ENCODE results near the gene RER1. TPM values are rescaled to one million over a fixed set of nuclear protein-coding genes. Genes with fewer than 3 reads are reported as not detected.
A peak's percentile ranks its signal among the peaks of the same experiment; 100 is the strongest.

RER1 gene
- total RNA-seq, 1 experiment from 2014 or later: 110 TPM

DNA sequence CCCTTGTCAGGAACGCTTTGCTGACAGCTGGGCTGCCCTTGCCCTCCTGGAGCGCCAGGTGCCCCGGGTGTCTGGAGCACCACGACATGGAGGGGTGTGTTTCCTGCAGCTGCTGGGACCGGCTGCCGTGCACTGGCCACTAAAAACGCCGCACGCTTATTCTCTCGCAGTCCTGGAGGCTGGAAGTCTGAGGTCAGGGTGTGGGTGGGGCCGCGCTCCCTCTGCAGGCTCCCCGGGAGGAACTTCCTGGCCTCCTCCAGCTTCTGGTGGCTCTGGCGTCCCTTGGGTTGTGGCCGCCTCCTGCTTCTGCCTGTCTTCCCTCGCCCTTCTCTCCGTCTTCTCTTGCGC lies 56.4 kb downstream of the RER1 start:
- peaks cover 26% of the 10 kb centered on the region for H3K27me3 Mint-ChIP-seq (ENCODE audit: low read depth)
- H3K4me3 Mint-ChIP-seq: no peak overlapping the region; a peak in 1 of 5 replicates
- no peak overlapping the region for H2AFZ ChIP-seq (ENCODE audit: low read length)
- H3K27ac ChIP-seq (ENCODE audit: insufficient read length, low read depth, low read length): no peak overlapping the region
- H4K8ac ChIP-seq (replicated peaks; ENCODE audit: insufficient read length, low read depth, low read length): no peak overlapping the region
- H3K4me2 ChIP-seq (ENCODE audit: insufficient read depth, insufficient read length, low read length): no peak overlapping the region
- peak; percentile 35 for DNase-seq
- TF ChIP-seq, protein P1, sequence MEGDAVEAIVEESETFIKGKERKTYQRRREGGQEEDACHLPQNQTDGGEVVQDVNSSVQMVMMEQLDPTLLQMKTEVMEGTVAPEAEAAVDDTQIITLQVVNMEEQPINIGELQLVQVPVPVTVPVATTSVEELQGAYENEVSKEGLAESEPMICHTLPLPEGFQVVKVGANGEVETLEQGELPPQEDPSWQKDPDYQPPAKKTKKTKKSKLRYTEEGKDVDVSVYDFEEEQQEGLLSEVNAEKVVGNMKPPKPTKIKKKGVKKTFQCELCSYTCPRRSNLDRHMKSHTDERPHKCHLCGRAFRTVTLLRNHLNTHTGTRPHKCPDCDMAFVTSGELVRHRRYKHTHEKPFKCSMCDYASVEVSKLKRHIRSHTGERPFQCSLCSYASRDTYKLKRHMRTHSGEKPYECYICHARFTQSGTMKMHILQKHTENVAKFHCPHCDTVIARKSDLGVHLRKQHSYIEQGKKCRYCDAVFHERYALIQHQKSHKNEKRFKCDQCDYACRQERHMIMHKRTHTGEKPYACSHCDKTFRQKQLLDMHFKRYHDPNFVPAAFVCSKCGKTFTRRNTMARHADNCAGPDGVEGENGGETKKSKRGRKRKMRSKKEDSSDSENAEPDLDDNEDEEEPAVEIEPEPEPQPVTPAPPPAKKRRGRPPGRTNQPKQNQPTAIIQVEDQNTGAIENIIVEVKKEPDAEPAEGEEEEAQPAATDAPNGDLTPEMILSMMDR (conservative IDR thresholded peaks at IDR 0.05): no peak
- H3K27me3 ChIP-seq (ENCODE audit: insufficient read depth, low read length): peaks cover 10% of the 10 kb centered on the region; the same call in 1 of the 2 replicates
- H3K79me1 ChIP-seq (ENCODE audit: insufficient read depth, low read depth, low read length, poor library complexity, severe bottlenecking): no peaks in the 10 kb centered on the region
- H3K23ac ChIP-seq (ENCODE audit: insufficient read length, low read depth, low read length): no peak overlapping the region
- no peak overlapping the region for H2BK12ac ChIP-seq (ENCODE audit: insufficient read length, low read depth, low read length)
- no peak overlapping the region for H2BK15ac ChIP-seq (ENCODE audit: low read depth, low read length)
- no peak overlapping the region for H4K5ac ChIP-seq (ENCODE audit: insufficient read length, low read depth, low read length)
- 0 out of 7 replicates have a peak overlapping the region, but pooled peaks of 1 of the 3 experiments have one; percentile 6 for H3K27ac Mint-ChIP-seq
- WGBS (ENCODE audit: extremely low coverage, insufficient read length, low lambda C conversion rate): no CpG with 5 or more reads among the region's 18 CpGs
- no peak overlapping the region for H3K14ac ChIP-seq (ENCODE audit: insufficient read depth, low read length)
- H4K91ac ChIP-seq (ENCODE audit: insufficient read length, low read depth, low read length): no peak overlapping the region
- H3K4me1 ChIP-seq (ENCODE audit: insufficient read depth, low read length): no peaks in the 10 kb centered on the region; the same call in 1 of the 2 replicates
- no peak overlapping the region for H2BK120ac ChIP-seq (ENCODE audit: low read depth, low read length, poor library complexity, severe bottlenecking)
- H3K9ac ChIP-seq (ENCODE audit: extremely low read depth, insufficient read length, low read length): no peak overlapping the region
- peaks cover 4% of the 10 kb centered on the region for H3K23me2 ChIP-seq (ENCODE audit: insufficient read length, low read depth, low read length, poor library complexity, severe bottlenecking)
- H3K9me3 ChIP-seq (ENCODE audit: control insufficient read depth, low read depth, low read length): no peaks in the 10 kb centered on the region
- no peak overlapping the region for H3K56ac ChIP-seq (ENCODE audit: insufficient read length, low read depth, low read length)
- H2AK5ac ChIP-seq (ENCODE audit: insufficient read length, low read length): no peak overlapping the region
- no peaks in the 10 kb centered on the region for H3K79me2 ChIP-seq (ENCODE audit: insufficient read depth, low read length)
- H4K20me1 ChIP-seq (ENCODE audit: control insufficient read depth, insufficient read depth, insufficient read length): no peaks in the 10 kb centered on the region
- no peaks in the 10 kb centered on the region for H3K9me3 Mint-ChIP-seq
- peaks cover 3 to 18% of the 10 kb centered on the region in 2 experiments; a peak in 3 of 4 replicates for H3K4me1 Mint-ChIP-seq
- no peak overlapping the region for H2BK5ac ChIP-seq (ENCODE audit: insufficient read length, low read length)
- no peak overlapping the region for H3T11ph ChIP-seq (ENCODE audit: low read length)
- H2BK20ac ChIP-seq (ENCODE audit: low read depth, low read length, poor library complexity, severe bottlenecking): no peak overlapping the region
- no peak overlapping the region for H3K18ac ChIP-seq (ENCODE audit: insufficient read length, low read depth, low read length)
- no peak overlapping the region for H3K4ac ChIP-seq (ENCODE audit: low read depth, low read length)
- no peaks in the 10 kb centered on the region for H3K36me3 Mint-ChIP-seq (ENCODE audit: insufficient read depth in 1 of 3, low read depth in 3 of 3)
